DMS114 treated with DMSO at 0.1 percent for 48 hours (cell line): ENCODE results near the gene GCFC2.
A peak's percentile ranks its signal among the peaks of the same experiment; 100 is the strongest.
"Not testable (repeated sequence)": the region's sequence is repeated elsewhere in the genome, so short reads cannot be mapped to it uniquely, and the experiment has no call there.

ENCODE experiments used
- DNase-seq: peaks from one replicate; lab custom pipeline; 2025; ENCODE audit not compliant: unreplicated experiment; lab: John Stamatoyannopoulos, UW

GCFC2 gene

DNA sequence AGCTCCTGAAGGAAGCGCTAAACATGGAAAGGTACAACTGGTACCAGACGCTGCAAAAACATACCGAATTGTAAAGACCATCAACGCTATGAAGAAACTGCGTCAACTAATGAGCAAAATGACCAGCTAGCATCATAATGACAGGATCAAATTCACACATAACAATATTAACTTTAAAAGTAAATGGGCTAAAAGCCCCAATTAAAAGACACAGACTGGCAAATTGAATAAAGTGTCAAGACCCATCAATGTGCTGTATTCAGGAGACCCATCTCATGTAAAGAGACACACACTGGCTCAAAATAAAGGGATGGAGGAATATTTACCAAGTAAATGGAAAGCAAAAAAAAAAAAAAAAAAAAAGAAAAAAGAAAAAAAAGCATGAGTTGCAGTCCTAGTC is 27.3 kb downstream of the GCFC2 start:
- not testable (repeated sequence) for DNase-seq

DNA sequence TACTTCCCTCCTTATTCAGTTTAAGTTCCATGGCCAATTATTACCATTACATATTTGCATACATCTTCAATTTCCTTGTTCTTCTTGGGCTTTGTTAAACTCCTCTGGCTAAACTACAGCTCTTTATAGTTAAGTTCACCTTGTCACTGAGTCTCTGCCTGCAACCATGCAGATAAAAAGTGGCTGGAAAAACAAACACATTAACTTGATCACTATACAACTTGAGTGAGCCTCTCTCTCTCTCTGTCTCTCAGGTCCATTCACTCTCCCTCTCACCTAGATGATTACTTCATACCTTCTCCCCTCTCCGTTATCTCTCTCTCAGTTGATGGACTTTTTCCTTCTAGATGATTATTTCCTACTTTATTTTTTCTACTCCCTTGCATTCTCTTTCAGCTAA is 30.3 kb downstream of the GCFC2 start:
- no peak for DNase-seq

DNA sequence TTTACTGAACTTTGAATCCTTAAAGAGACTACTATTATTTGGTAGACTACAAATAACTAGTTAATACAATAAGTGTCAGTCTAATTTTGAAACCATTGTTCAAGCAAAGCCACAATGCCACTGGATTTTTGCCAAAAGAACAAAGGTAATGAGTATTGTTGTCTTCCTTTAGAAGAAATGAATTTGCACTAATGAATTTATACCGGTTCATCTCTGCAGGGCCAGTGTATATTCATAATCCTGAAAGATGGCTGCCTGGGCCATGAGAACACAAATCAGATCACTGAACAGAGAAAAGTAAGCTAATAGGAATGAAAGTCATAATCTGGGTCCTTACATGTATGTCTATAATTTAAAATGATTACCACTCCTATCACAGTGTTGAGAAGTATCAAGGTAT is 31.2 kb downstream of the GCFC2 start:
- no peak for DNase-seq

DNA sequence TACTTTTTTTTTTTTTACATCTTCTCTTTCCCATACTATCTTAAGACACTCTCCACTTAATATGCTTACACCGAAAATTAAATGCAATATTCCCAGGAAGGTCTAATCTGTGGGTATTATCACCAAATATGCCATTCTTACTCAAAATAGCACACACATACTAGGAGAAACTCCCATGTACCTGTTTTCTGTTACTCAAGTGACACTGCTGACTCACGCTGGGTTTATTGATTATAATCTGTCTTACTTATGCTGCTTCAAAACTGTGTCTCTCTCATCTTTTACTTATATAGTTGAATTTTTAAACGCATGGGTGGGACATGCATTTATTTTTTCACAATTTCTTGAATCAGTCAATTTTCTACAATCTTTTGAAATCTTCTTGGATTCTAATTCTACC is 34.3 kb downstream of the GCFC2 start:
- no peak for DNase-seq

DNA sequence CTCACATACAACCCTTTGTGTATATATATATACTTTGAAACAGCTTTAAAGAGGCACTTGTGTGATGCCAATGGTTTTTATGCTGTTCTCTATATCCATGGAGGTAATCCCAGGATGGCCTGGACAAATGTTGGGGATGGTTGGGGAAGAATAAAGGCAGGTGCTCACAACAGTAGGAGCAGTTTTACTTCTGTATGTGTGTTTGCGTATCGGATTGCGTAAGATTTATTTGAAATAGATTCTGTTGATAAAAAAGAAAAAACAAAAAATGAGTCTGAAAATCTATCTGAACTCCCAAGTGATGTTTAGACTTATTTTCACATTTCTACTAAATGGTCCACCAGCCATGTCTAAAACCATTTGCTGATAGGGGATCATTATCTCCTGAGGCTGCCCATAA is 34.8 kb downstream of the GCFC2 start:
- DNase-seq, result no peak

DNA sequence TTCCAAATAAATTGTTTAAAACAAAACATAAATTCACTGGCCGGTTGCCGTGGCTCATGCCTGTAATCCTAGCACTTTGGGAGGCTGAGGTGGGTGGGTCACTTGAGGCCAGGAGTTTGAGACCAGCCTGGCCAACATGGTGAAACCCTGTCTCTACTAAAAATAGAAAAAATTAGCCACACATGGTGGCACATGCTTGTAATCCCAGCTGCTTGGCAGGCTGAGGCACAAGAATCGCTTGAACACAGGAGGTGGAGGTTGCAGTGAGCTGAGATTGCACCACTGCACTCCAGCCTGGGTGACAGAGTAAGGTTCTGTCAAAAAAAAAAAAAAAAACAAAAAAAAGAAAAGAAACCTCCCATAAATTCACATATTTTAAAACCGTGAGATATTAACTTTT is 35.3 kb downstream of the GCFC2 start:
- not testable (repeated sequence) for DNase-seq

DNA sequence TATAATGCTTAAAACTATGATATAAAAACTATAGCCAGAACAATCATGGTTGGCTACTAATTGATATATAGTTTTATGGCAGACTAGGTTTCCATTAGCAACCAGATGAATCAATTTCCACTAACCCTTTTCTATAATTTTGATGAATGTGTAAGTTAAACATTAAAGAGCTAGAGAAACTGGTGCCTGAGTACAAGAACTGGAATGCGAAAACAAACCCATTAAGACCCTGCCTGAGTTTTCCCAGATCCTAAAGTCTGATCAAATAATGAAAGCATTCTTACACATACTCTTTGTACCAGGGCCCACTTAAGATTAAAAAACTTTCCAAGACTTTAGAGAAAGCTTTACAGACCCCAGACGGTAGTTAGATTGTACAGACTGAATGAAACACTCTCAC is 42.8 kb downstream of the GCFC2 start:
- DNase-seq, result peak; percentile 37

DNA sequence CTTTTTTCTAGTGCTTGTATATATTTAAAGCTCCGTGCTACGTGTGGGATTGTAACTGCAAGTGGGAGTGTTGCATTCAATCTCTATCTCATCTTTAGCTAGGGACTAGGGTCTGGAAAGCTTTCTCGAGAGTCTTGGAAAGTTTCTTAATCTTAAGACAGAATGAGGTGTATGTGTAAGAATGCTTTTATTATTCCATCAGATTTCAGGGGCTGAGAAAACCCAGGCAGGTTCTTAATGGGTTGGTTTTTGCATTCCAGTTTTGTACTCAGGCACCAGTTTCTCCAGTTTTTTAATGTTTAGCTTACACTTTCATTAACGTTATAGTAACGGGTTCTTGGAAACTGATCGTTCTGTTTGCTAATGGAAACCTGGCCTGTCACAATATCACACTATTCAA is 43.8 kb downstream of the GCFC2 start:
- DNase-seq, result no peak

DNA sequence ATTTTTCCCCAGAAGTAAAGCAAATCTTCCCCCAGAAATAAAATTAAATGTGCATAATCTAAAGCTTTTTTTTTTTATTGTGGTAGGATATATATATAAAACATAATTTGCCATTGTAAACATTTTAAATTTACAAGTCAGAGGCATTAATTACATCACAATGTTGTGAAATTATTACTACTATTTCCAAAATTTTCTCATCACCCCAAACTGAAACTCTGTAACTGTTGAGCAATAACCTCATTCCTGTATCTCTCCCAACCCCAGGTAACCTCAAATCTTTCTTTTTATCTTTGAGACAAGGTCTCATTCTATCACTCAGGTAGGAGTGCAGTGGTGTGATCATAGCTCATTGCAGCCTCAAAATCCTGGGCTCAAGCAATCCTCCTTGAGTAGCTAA is 52.9 kb downstream of the GCFC2 start:
- no peak for DNase-seq

DNA sequence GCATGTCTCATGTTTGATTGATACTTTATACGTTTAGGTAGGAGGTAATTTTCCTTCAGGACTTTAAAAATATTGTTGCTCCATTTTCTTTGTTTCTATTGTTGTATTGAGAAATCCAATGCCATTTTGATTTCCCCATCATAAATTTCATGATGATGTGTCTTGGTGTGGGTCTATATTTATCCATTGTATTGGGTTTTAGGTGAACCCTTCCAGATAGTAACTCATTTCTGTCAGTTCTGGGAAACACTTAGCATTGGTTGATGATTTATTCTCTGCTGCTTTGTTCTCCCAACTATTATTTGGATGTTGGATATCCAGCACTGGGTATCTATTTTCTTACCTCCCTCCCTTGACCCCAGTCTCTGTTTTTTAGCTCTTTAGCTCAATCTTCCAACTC is 54.2 kb downstream of the GCFC2 start:
- DNase-seq, result no peak

DNA sequence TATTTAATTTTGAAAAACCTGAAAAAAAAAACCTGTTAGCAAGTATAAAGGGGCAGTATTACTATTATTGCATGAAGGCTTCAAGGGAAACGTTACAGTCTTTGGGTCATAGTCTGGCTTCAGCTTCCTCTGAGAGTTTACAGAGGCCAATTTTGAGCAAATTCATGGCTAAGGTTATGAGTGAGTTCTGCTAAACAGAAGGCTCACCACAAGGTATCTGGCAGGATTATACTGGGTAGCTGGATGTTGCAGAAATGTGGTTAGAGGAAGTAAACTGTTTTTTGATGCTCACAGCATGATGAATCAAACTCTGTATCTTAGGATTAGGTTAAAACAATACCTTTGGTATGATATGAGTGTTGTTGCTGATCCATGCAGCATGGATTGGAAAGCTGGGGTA is 54.9 kb downstream of the GCFC2 start:
- no peak for DNase-seq

DNA sequence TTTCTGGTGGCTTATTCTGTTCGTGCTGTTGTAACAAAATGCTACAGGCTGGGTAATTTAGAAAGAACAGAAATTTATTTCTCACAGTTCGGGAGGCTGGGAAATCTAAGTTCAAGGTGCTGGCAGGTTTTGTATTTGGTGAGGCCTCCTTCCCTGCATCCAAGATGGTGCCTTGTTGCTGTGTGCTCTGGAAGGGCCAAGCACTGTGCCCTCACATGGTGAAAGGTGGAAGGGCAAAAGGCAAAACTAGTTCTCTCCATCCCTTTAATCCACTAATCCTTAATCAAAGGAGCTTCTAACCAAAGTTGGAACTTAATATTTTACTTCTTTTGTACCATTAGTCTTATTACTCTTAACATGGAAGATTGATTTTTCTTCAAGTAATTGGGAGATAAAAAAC is 56.7 kb downstream of the GCFC2 start:
- no peak for DNase-seq

DNA sequence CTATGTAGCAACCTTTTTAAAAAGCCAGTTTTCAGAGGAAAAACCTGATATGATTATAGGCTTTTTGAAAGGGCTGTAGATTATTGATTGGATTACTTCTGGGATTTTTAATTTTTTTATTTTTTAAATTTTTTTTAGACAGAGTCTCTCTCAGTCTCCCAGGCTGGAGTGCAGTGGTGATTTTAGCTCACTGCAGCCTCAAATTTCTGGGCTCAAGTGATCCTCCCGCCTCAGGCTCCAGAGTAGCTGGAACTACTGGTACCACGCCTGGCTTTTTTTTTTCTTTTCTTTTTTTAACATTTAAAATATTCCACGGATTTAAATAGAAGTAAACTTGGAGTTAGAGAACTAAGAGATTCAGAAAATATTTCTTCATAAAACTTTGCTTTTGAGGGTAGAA is 62.9 kb downstream of the GCFC2 start:
- DNase-seq, result no peak

DNA sequence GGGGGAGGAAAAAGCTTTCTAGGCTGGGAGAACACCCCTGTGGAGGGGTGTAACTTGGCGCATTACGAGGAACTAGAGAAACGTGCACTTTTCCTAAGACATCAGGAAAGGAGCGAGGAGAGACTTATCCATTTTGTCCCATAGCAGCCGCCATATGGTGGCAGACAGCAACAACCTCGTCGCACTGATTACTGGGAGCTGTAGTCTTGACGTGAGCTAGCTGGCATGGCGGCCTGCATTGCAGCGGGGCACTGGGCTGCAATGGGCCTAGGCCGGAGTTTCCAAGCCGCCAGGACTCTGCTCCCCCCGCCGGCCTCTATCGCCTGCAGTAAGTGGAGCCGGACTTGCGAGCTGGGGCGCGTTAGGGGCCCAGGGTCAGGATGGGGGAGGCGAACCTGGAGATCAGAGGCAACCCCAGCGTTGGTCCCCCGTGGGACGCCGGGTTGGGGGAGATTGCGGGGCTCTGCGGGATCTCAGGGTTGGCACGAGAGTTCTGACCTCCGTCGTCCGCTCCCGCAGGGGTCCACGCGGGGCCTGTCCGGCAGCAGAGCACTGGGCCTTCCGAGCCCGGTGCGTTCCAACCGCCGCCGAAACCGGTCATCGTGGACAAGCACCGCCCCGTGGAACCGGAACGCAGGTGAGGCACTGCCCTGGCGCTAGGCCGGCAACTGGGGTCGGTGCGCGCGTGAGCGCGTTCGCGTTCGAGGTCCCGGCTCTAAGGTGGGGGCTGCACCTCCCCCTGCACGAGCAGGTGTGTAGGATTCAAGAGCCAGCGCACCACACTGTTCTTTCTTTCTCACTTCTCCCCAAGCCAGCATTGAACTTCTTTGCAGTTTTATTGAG is 63.9 kb downstream of the GCFC2 start, which contains the start of gene MRPL19:
TSS of gene MRPL19 (plus strand) at position 201 of the 843 bp plus-strand sequence. CDS start at position 226, 25 bp downstream.
- DNase-seq, result peak; percentile 95

DNA sequence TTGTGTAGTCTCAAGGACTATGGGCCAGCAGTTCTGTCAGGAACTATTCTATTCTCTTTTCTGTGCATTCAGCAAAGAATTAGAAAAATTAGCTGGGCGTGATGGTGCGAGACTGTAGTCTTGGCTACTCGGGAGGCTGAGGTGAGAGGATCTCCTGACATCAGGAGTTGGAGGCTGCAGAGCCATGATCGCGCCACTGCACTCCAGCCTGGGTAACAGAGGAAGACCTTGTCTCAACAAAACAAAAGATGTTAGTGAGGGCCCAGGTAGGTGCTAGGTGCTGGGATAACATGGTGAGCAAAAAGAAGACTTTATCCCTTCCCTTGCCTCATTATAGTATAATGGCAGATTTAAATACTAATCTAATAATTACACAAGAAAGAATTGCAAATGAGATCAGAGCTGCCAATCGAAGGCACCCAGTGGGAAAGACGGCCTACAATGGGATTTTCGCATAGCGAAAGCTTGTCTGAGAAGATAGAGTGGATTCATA is 64.6 kb downstream of the GCFC2 start:
- no peak for DNase-seq

DNA sequence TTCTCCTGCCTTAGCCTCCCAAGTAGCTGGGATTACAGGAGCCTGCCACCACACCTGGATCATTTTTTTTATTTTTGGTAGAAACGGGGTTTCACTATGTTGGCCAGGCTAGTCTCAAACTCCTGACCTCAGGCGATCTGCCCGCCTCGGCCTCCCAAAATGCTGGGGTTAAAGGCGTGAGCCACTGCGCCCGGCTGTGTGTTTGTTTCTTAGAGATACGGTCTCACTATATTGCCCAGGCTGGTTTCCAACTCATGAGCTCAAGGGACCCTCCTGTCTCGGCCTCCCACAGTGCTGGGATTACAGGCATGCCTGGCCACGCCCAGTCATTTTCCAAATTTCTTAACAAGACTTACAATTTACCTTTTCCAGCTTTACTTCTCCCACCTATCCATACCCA is 65.1 kb downstream of the GCFC2 start:
- DNase-seq, result no peak

DNA sequence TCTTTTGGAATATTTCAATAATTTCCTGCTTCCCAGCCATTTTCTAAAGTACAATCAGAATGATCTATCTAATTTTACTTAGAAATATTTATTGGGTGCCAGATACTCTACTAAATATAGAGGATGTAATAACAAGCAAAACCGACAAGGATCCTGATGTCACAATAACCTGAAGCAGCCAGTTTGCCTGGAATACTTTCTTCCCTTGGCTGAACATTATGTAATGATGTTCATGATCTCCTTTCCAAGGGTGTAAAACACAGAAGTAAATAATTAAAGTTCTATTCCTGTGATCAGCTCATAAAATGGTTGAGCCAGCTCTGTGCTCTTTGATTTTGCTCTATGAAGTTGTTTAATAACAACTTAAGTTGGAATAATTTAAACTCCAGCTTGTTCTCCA is 66.7 kb downstream of the GCFC2 start:
- DNase-seq, result no peak

DNA sequence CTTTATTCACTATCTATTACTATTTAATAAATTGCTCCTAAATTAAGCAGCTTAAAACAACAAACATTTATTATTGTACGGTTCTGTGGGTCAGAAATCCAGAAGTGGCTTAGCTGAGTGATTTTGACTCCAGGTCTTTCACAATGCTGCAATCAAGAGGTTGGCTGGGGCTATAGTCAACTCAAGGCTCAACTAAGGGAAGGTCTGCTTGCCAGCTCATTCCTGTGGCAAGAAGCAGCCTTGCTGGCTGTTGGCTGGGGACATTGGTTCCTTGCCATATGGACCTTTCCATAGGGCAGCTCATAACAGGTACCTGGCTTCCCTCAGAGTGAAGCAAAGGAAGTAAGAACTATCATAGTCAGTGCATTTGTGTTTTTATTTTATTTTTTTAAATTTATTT is 69.1 kb downstream of the GCFC2 start:
- DNase-seq, result no peak

DNA sequence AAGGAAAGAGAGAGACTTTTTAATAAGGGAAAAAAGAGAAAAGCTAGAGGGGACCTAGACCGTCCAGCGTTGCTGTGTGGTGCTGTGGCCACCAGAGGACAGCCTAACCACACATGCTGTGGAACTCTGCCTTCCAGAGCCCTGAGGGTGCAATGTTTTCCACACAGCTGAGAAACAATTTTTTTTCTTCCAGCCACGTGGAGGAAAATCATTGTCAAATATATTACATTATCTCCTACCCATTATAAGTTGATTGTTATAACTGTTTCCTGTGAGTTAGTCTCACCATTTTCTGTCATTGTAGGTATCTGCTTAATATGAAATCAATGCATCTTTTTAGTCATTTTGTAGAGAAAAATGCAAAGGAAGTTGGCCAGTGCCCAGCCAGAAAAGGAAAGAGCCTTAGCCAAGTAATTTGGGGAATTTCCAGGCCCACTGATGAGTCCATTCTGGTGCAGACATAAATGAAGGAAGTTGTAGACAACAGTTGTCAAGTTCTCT is 70.0 kb downstream of the GCFC2 start:
- peak; percentile 43 for DNase-seq

DNA sequence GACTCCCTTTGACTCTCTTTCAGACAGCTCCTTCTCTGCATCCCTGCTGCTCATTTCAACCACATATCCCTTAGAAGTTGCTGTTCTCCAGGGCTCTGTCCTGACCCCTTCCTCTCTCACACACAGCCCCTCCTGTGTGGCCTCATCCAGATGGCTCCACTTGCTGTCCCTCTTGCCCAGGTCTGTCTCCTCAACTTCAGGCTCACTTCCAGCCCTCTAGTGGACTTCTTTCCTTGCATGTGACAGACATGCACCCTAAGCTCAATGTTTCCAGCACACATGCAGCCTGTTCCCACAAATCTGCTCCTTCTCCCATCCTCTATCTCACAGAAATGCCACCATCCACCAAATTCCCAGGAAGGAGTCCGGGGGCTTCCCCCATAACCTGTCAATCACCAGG is 73.1 kb downstream of the GCFC2 start:
- DNase-seq, result no peak

DNA sequence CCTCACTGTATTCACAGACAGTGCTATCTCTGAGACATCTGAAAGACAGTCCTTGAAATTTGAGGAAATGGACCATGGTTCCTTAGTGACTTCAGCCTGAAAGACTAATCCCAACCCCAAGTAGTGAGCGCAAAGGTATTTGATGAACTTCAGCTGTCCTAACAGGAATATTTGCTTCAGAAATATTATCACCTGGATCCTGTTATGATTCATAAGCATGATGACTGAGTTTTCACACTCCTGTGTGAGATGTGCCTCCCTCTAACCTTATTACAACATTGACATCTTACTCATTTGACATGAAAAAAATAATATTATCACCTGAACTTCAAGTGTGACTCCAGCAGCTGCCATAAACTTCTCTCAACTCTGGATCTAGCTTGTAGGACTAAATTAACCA is 75.8 kb downstream of the GCFC2 start:
- DNase-seq, result no peak

DNA sequence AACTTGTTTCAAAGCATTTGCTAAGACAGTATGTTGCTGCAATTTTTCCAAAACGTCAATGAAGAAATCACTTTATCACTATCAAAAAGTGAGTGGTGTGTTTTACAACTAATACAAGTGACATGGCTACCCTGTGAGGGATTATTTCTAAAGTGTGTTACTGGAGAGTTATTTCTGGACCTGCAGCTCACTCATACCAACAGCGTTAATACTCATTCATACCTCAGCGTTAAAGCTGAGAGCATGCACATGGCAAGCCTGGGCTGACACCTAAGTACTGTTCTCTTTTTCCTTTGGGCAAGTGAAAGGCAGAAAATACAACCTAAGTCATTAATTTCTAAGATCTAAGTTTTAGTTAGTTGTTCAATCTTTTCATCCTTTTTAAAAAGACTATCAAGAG is 77.1 kb downstream of the GCFC2 start:
- no peak for DNase-seq

DNA sequence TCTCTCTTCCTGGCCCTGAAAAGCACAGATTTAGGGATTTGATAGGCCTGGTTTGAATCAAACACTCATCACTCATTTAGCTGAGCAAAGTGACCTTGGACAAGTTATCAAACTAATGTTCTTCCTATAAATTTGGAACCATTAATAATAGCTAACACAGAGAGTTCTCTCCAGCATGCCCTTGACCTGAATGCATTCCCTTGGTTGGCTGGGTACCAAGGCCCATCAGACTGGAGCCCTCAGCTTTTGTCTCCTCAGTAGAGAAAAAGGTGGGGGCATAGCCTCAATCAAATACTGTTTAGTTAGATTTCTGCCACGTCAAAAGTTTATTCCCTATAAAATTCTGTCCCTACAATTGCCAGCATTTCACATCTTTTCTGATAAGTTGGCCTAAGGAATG is 77.9 kb downstream of the GCFC2 start:
- no peak for DNase-seq
